ENCODE results near the gene HMX1. TPM values are rescaled to one million over a fixed set of nuclear protein-coding genes. Genes with fewer than 3 reads are reported as not detected.

Gene HMX1
- total RNA-seq, 4 donors from 2014 or later = 0.17 TPM; not detected in 3

- H3K36me3 ChIP-seq = no peaks in the 10 kb centered on the region
- H3K9me3 ChIP-seq = no peaks in the 10 kb centered on the region
- TF ChIP-seq CTCF (IDR thresholded peaks at IDR 0.05) (no peak), POLR2AphosphoS5 (IDR thresholded peaks at IDR 0.05) (no peak), POLR2A (IDR thresholded peaks at IDR 0.05; ENCODE audit: low read depth) (no peak), EP300 (IDR thresholded peaks at IDR 0.05) (no peak)
- WGBS = 74% methylated on average over 7 of the region's 11 CpGs
- H3K4me1 ChIP-seq = no peaks in the 10 kb centered on the region
- H3K27me3 ChIP-seq = peaks cover 0 to 73% (median 0%) of the 10 kb centered on the region in 4 donors
- H3K4me3 ChIP-seq = no peak overlapping the region
- no peak for DNase-seq (ENCODE audit: extremely low spot score)
- no peak overlapping the region for H3K27ac ChIP-seq (replicated peaks in 1 of 4)
- intact Hi-C loops (cut with DNase I) = no loop called here
Observed at GRCh38 chr4:8834681-8835220, 36.9 kb downstream of the HMX1 start.

DNA sequence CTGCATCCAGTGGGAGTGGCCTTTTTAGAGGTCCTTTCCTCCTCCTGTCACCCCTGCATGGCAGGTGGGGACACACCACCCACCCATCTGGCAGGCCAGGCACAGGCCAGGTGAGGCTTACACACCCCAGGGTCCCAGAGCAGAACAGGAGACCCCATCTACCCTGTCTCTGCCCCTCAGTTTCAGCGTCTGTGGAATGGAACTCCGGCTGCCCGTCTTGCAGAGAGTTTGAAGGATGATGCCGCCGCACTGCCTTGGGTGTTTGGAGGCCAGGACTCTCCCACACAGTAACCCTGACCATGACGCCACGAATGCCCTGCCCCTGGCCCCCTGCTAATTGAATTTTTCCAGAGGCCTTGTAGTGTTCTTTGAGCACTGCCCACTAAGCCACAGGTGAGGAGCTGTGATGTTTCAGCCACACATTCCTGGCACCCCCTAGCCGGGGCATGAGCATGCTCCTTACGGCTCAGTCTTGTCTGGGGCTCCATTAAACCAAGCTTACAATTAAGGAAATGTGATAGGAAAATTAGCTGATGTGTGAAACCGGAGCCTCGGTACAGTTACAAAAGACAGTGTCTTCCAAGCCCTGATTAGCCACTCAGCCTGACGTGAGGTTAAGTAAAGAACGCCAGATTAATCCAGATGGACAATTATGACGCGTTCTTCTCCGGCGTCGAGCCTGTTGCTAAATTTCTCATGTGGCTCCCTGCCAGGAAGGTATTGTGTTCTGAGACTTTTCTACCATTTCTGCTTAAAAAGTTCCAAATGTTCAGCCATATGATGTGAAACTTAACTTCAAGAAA is 39.3 kb downstream of the HMX1 start:
- Histone ChIP-seq H3K4me3 (no peak overlapping the region), H3K27ac (replicated peaks in 1 of 4) (no peak overlapping the region), H3K27me3 (peaks cover 0 to 64% (median 0%) of the 10 kb centered on the region in 4 donors), H3K9me3 (no peaks in the 10 kb centered on the region), H3K36me3 (no peaks in the 10 kb centered on the region), H3K4me1 (no peaks in the 10 kb centered on the region)
- WGBS = 49% methylated on average over 13 of the region's 18 CpGs
- intact Hi-C loops (cut with DNase I) = no loop called here
- no peak for TF ChIP-seq POLR2A (IDR thresholded peaks at IDR 0.05; ENCODE audit: low read depth)
- no peak for TF ChIP-seq POLR2AphosphoS5 (IDR thresholded peaks at IDR 0.05)
- TF ChIP-seq CTCF (IDR thresholded peaks at IDR 0.05) = no peak
- no peak for TF ChIP-seq EP300 (IDR thresholded peaks at IDR 0.05)
- no peak for DNase-seq (ENCODE audit: extremely low spot score)

- peaks cover 0 to 55% (median 0%) of the 10 kb centered on the region in 4 donors for H3K27me3 ChIP-seq
Observed at GRCh38 chr4:8831221-8832112, 40.2 kb downstream of the HMX1 start.

More at GRCh38 chr4:8831221-8832112, 40.2 kb downstream of the HMX1 start:
- no peaks in the 10 kb centered on the region for H3K9me3 ChIP-seq
- WGBS = 73% methylated on average over 9 of the region's 13 CpGs
- DNase-seq (ENCODE audit: extremely low spot score) = no peak
- H3K4me1 ChIP-seq = no peaks in the 10 kb centered on the region
- H3K4me3 ChIP-seq = no peak overlapping the region
- no peaks in the 10 kb centered on the region for H3K36me3 ChIP-seq
- no peak overlapping the region for H3K27ac ChIP-seq (replicated peaks in 1 of 4)
- intact Hi-C loops (cut with DNase I) = no loop called here
- TF ChIP-seq EP300 (IDR thresholded peaks at IDR 0.05) (no peak), CTCF (IDR thresholded peaks at IDR 0.05) (no peak), POLR2A (IDR thresholded peaks at IDR 0.05; ENCODE audit: low read depth) (no peak), POLR2AphosphoS5 (IDR thresholded peaks at IDR 0.05) (no peak)
